ENCODE results near the gene MICA. TPM values are rescaled to one million over a fixed set of nuclear protein-coding genes. Genes with fewer than 3 reads are reported as not detected.
"Not testable (repeated sequence)": the region's sequence is repeated elsewhere in the genome, so short reads cannot be mapped to it uniquely, and the experiment has no call there.

Gene MICA
- total RNA-seq, 1 donor from 2014 or later, result 19.9 TPM

DNA sequence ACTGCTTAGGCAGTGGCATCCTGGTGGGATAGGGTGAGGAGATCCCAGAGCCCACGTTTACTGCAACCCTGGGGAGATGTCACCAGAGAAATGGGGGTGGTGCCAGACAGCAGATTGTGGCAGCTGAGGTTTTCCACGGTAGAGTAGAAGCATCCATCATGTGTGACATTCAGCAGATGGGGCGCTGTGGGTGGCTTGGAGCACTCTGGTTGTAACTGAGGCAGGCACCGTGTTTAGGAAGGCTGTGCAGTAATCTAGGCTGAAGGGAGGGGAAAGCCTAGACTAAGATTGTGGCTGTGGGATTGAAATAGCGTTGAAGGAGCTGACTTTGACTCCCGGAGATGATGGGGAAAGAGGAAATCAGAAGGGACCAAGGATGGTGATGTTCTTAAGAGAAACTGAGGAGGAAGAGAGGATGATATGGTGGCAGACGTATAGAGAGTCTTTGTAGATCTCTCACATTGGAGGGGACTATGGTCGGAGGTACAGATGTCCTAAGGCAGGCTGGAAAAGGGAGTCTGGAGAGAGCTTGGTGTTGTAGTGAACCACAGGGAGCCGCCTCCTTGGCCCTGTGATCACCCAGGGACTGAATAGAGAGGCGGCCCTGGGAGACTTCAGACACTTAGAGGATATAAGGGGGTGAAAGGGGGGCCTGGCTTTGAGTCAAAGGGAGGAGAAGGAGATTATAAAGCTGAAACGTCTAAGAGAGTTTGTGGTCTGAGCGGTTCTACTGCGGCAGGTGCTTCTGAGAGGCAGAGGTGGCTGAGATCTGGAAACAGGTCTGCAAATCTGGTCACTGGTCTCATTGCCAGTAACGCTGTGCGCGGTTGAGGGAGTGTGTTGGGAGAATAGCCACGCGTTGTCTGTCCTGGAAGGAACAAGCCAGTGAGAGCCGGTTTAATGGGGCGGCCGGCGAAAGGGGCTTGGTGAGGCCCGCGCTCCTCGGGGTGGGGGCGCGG, 792 bp upstream of the MICA start:
- no peak for TF ChIP-seq POLR2AphosphoS5 (IDR thresholded peaks at IDR 0.05; ENCODE audit: insufficient read depth in 1 of 2, low read depth in 1 of 2)
- TF ChIP-seq, protein P1, sequence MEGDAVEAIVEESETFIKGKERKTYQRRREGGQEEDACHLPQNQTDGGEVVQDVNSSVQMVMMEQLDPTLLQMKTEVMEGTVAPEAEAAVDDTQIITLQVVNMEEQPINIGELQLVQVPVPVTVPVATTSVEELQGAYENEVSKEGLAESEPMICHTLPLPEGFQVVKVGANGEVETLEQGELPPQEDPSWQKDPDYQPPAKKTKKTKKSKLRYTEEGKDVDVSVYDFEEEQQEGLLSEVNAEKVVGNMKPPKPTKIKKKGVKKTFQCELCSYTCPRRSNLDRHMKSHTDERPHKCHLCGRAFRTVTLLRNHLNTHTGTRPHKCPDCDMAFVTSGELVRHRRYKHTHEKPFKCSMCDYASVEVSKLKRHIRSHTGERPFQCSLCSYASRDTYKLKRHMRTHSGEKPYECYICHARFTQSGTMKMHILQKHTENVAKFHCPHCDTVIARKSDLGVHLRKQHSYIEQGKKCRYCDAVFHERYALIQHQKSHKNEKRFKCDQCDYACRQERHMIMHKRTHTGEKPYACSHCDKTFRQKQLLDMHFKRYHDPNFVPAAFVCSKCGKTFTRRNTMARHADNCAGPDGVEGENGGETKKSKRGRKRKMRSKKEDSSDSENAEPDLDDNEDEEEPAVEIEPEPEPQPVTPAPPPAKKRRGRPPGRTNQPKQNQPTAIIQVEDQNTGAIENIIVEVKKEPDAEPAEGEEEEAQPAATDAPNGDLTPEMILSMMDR (IDR thresholded peaks at IDR 0.05), result no peak
- TF ChIP-seq POLR2A (IDR thresholded peaks at IDR 0.05), result no peak
- intact Hi-C loops (cut with DNase I), result loop anchor here (5.0 kb wide), 1 partner anchor 40 kb away; no protein-coding TSS in a partner anchor
- Histone ChIP-seq H3K4me3 (peak overlapping the region; percentile 76 to 94), H3K9me3 (no peaks in the 10 kb centered on the region), H3K36me3 (no peaks in the 10 kb centered on the region), H3K27me3 (no peaks in the 10 kb centered on the region), H3K27ac (peak overlapping the region; percentile 99), H3K4me1 (peaks cover 72% of the 10 kb centered on the region)
- no peak for DNase-seq (ENCODE audit: extremely low spot score in 2 of 2)

DNA sequence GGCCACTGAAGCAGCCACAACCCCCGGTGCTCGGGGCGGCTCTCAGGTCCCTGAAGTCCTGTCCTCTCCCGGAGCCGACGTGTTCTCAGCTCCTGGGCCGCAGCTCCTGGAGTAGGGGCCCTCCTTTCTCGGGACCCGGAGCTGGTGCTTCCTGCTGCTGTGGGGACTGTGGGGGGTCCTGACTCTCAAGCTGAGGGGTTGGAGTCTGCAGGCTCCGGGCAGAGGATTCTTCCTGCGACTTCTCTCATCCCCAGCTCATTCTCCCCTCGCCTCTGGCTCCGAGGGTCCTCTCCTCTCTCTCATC, 618 bp downstream of the MICA start:
- intact Hi-C loops (cut with DNase I), result loop anchor here (5.0 kb wide), 1 partner anchor 38 kb away; no protein-coding TSS in a partner anchor
- Histone ChIP-seq H3K4me1 (peaks cover 71% of the 10 kb centered on the region), H3K27ac (peak overlapping the region; percentile 99), H3K4me3 (peak overlapping the region; percentile 76 to 94)
- not testable (repeated sequence) for H3K27me3 ChIP-seq; H3K36me3 ChIP-seq; H3K9me3 ChIP-seq; DNase-seq (ENCODE audit: extremely low spot score in 2 of 2)

DNA sequence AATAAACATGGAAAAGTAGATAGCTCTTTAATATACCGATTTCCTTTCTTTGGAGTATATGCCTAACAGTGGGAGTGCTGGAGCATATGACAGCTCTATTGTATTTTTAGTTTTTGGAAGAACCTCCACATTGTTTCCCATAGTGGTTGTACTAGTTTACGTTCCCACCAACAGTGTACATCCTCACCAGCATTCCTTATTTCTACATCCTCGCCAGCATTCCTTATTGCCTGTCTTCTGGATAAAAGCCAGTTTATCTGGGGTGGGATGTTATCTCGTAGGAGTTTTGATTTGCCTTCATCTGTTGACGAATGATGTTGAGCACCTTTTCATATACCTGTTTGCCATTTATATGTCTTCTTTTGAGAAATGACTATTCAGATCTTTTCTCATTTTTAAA, 2.6 kb downstream of the MICA start:
- no peak overlapping the region for H3K4me3 ChIP-seq
- H3K4me1 ChIP-seq, result peaks cover 86% of the 10 kb centered on the region
- TF ChIP-seq, protein P1 (IDR thresholded peaks at IDR 0.05), result no peak
- TF ChIP-seq POLR2AphosphoS5 (IDR thresholded peaks at IDR 0.05; ENCODE audit: insufficient read depth in 1 of 2, low read depth in 1 of 2) (no peak), POLR2A (IDR thresholded peaks at IDR 0.05) (no peak)
- H3K27ac ChIP-seq, result no peak overlapping the region
- no peaks in the 10 kb centered on the region for H3K9me3 ChIP-seq
- DNase-seq (ENCODE audit: extremely low spot score in 2 of 2), result no peak
- no peaks in the 10 kb centered on the region for H3K27me3 ChIP-seq
- H3K36me3 ChIP-seq, result peaks cover 0 to 6% of the 10 kb centered on the region in 2 donors
- intact Hi-C loops (cut with DNase I), result no loop called here

DNA sequence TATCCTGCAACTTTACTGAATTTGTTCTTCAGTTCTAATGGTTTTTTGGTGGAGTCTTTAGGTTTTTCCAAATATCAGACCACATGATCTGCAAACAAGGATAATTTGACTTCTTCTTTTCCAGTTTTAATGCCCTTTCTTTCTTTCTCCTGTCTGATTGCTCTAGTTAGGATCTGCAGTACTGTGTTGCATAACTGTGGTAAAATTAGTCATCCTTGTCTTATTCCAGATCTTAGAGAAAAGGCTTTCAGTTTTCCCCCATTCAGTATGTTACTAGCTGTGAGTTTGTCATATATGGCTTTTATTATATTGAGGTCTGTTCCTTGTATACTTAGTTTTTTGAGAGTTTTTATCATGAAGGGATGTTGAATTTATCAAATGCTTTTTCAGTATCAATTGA, 4.3 kb downstream of the MICA start:
- H3K4me1 ChIP-seq, result peaks cover 72% of the 10 kb centered on the region
- H3K27ac ChIP-seq, result no peak overlapping the region
- DNase-seq (ENCODE audit: extremely low spot score in 2 of 2), result no peak
- H3K4me3 ChIP-seq, result no peak overlapping the region
- intact Hi-C loops (cut with DNase I), result no loop called here
- TF ChIP-seq POLR2AphosphoS5 (IDR thresholded peaks at IDR 0.05; ENCODE audit: insufficient read depth in 1 of 2, low read depth in 1 of 2) (peak in 1 of 2 donors; percentile 68), POLR2A (IDR thresholded peaks at IDR 0.05) (no peak)
- TF ChIP-seq, protein P1 (IDR thresholded peaks at IDR 0.05), result no peak
- no peaks in the 10 kb centered on the region for H3K27me3 ChIP-seq
- H3K36me3 ChIP-seq, result peaks cover 0 to 22% of the 10 kb centered on the region in 2 donors
- no peaks in the 10 kb centered on the region for H3K9me3 ChIP-seq

DNA sequence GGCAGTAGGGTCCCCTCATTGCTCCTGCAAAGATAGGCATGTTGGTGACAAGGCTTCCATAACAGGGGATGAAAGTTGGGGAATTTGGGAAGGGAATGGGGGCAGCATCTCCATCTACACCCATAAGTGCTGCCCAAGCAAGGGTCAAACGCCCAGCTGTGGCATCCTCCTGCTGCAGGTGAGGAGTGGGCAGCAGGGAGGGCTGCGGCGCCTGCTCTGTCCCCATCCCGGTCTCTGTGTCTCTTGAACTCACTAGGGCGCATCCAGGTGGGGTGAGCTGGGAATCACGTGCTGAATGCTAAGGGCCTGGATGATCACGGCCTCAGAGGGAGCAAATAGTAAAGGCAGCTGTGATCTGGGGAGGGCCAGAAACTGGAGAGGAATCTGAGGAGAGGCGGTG, 9.1 kb downstream of the MICA start:
- Histone ChIP-seq H3K4me3 (no peak overlapping the region), H3K4me1 (peaks cover 37% of the 10 kb centered on the region), H3K27ac (no peak overlapping the region), H3K27me3 (no peaks in the 10 kb centered on the region), H3K9me3 (no peaks in the 10 kb centered on the region), H3K36me3 (peaks cover 0 to 58% of the 10 kb centered on the region in 2 donors)
- TF ChIP-seq POLR2A (IDR thresholded peaks at IDR 0.05), result no peak
- intact Hi-C loops (cut with DNase I), result no loop called here
- no peak for DNase-seq (ENCODE audit: extremely low spot score in 2 of 2)

DNA sequence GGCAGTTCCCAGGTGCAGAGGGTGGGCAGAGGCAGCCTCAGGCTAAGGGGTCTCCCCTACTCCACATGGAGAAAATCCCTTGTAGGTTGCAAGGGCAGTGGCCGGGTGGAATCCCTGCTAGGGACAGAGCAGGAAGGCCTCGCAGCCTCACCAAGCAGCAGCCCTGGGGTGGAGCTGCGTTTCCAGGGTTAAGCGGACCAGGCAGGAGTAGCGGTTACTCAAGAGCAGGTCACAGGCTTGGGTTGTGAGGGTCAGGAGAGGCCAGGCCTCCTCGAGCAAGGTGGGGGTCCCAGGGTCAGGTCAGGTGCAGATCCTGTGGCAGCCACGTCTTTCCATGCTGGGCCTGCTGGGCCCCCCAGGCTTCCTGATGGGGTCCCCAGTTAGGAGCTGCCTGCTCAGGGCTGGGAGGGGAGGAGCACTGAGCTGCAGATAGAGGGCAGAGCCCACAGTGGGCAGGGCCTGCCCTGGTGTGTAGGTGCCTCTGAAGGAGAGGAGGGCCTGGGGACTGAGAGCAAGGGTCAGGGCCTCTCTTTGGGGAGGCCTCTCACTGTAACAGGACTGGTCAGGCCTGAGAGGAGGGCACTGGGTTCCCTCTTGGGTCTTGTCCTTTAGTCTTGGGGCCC, 10.9 kb downstream of the MICA start:
- Histone ChIP-seq H3K4me1 (peaks cover 20% of the 10 kb centered on the region), H3K36me3 (peaks cover 0 to 58% of the 10 kb centered on the region in 2 donors)
- H3K9me3 ChIP-seq; H3K27me3 ChIP-seq; H3K27ac ChIP-seq; intact Hi-C loops (cut with DNase I); DNase-seq (ENCODE audit: extremely low spot score in 2 of 2); H3K4me3 ChIP-seq: not testable (repeated sequence)
